Body of pancreas (tissue), 4 donors: ENCODE measurements around the gene USP9X.

Source experiments
- POLR2A ChIP-seq, 3 donors: fragments of 450-650 bp; IDR thresholded peaks; one replicate each; pipeline ENCODE4 v1.6.1; 2016; ENCODE audit warnings: antibody characterized with exemption in 3 of 3, mild to moderate bottlenecking in 2 of 3
- TF ChIP-seq, protein P1 (sequence below), 7 experiments: fragments of 450-650 bp in 4 of 7; fragments of 200-600 bp in 3 of 7; sonication (generic) in 3 of 7; IDR thresholded peaks; one replicate each; pipeline ENCODE4 v1.5.1; 2016 to 2019; ENCODE audit warnings: antibody characterized with exemption in 7 of 7

DNA sequence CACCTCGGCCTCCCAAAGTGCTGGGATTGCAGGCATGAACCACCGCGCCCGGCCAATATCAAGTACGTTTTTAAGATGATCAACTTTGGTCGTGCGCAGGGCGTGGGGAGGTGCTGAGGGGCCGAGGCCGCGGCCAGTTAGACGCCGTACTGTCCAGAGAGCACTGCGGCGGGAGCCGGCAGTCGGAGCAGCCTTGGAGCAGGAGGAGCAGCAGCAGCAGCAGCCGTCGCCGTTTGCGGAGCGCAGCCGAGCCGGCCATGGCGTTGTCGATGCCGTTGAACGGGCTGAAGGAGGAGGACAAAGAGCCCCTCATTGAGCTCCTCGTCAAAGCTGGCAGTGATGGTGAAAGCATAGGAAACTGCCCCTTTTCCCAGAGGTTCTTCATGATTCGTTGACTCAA lies 8.5 kb upstream of the USP9X start:
- TF ChIP-seq, protein P1, sequence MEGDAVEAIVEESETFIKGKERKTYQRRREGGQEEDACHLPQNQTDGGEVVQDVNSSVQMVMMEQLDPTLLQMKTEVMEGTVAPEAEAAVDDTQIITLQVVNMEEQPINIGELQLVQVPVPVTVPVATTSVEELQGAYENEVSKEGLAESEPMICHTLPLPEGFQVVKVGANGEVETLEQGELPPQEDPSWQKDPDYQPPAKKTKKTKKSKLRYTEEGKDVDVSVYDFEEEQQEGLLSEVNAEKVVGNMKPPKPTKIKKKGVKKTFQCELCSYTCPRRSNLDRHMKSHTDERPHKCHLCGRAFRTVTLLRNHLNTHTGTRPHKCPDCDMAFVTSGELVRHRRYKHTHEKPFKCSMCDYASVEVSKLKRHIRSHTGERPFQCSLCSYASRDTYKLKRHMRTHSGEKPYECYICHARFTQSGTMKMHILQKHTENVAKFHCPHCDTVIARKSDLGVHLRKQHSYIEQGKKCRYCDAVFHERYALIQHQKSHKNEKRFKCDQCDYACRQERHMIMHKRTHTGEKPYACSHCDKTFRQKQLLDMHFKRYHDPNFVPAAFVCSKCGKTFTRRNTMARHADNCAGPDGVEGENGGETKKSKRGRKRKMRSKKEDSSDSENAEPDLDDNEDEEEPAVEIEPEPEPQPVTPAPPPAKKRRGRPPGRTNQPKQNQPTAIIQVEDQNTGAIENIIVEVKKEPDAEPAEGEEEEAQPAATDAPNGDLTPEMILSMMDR (IDR thresholded peaks at IDR 0.05), result no peak
- TF ChIP-seq POLR2A (IDR thresholded peaks at IDR 0.05), result no peak
